ENCODE measurements around the gene ALG8. TPM values are rescaled to one million over a fixed set of nuclear protein-coding genes. Genes with fewer than 3 reads are reported as not detected.
"Not testable (repeated sequence)": the region's sequence is repeated elsewhere in the genome, so short reads cannot be mapped to it uniquely, and the experiment has no call there.

The ALG8 gene
- total RNA-seq, 1 donor from 2014 or later = 27.0 TPM

GRCh38 chr11:78180751-78181150 is 41.3 kb upstream of the ALG8 start:
- intact Hi-C loops (cut with DNase I) = loop anchor here (10.0 kb wide), 1 partner anchor 186 kb away; the partner anchor contains the start of gene INTS4
- H3K27ac ChIP-seq = peak overlapping the region; percentile 21 to 36
- DNase-seq (ENCODE audit: low spot score in 2 of 2) = no peak
- peaks cover 8 to 9% of the 10 kb centered on the region in 2 donors for H3K36me3 ChIP-seq
- H3K4me3 ChIP-seq = no peak overlapping the region
- no peak for TF ChIP-seq CTCF (IDR thresholded peaks at IDR 0.05)
- no peaks in the 10 kb centered on the region for H3K9me3 ChIP-seq
- H3K27me3 ChIP-seq = no peaks in the 10 kb centered on the region
- H3K4me1 ChIP-seq = peaks cover 0 to 7% of the 10 kb centered on the region in 2 donors

DNA sequence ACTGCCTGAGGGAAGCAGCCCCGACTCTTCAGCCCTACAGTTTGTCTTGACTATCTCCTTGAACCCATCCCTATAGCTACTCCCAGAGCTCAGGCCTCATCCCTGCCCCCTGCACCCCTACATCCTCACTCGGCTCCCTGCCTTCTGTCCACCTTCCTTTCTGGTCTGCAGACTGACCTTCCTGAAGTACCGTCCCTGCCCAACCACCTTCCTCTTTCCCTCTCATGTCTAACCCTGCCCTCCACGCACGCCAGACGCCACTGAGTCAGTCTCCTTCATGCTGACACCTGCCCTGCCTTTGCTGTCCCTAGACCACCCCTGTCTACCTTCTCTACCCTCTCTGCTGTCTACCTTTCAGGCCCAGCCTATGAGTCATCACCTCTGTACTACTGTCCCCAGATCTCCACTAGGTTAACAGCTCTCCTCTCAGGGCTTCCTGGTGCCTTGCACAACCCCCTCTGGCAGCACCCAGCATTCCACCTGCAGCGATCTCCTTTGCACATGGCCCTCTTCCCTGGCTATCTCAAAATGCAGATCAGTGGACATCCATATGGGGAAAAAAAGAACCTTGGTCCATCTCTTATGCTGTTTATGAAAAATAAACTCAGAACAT is 40.1 kb upstream of the ALG8 start:
- Histone ChIP-seq H3K36me3 (peaks cover 8 to 9% of the 10 kb centered on the region in 2 donors), H3K4me1 (peaks cover 0 to 7% of the 10 kb centered on the region in 2 donors), H3K27me3 (no peaks in the 10 kb centered on the region), H3K9me3 (no peaks in the 10 kb centered on the region), H3K27ac (peak overlapping the region; percentile 28 to 62), H3K4me3 (no peak overlapping the region)
- intact Hi-C loops (cut with DNase I) = loop anchor here (10.0 kb wide), 1 partner anchor 185 kb away; the partner anchor contains the start of gene INTS4
- no peak for TF ChIP-seq CTCF (IDR thresholded peaks at IDR 0.05)
- no peak for DNase-seq (ENCODE audit: low spot score in 2 of 2)

DNA sequence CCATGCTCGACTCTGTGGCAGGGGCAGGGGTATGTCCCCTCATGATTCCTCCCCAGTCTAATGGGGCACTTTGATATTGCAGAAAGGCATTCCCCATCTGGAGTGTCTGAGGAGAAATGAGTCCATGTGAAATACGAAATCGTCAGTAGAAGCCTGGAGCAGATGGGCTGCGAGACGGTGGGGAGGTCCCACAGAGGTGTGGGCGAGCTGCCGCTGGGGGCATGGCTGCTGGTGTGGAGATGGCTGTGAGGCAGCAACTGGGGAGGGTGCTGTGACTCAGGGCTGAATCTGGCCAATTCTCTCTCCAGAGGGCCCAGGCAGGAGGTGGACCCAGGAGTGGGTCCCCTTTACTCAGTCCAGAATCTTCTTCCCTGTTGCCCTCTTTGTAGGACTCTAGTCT is 37.8 kb upstream of the ALG8 start:
- TF ChIP-seq CTCF (IDR thresholded peaks at IDR 0.05) = no peak
- Histone ChIP-seq H3K27ac (peak overlapping the region; percentile 28 to 33), H3K27me3 (no peaks in the 10 kb centered on the region), H3K4me1 (peaks cover 0 to 7% of the 10 kb centered on the region in 2 donors), H3K4me3 (no peak overlapping the region), H3K9me3 (no peaks in the 10 kb centered on the region), H3K36me3 (peaks cover 26 to 27% of the 10 kb centered on the region in 2 donors)
- DNase-seq (ENCODE audit: low spot score in 2 of 2) = no peak
- intact Hi-C loops (cut with DNase I) = no loop called here

DNA sequence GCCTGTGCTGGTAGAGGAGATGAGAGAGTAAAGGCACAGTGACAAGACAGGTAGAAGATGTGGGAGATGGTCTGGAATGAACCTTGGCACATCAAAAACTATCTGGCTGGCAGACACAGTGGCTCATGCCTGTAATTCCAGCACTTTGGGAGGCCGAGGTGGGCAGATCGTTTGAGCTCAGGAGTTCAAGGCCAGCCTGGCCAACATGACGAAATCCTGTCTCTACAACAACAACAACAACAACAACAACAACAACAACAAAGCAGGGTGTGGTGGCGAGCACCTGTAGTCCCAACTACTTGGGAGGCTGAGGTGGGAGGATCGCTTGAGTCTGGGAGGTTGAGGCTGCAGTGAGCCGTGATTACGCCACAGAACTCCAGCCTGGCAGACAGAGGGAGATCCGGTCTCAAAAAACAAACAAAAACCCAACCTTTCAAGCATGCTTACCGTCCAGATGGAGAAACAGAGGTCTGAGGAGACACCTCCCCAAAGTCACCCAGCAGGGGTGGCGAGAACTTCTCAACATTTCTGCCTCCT is 37.2 kb upstream of the ALG8 start:
- intact Hi-C loops (cut with DNase I) = no loop called here
- peaks cover 0 to 7% of the 10 kb centered on the region in 2 donors for H3K4me1 ChIP-seq
- H3K27ac ChIP-seq = peak overlapping the region; percentile 28 to 33
- H3K4me3 ChIP-seq = no peak overlapping the region
- H3K9me3 ChIP-seq = no peaks in the 10 kb centered on the region
- no peak for DNase-seq (ENCODE audit: low spot score in 2 of 2)
- no peaks in the 10 kb centered on the region for H3K27me3 ChIP-seq
- H3K36me3 ChIP-seq = peaks cover 29 to 30% of the 10 kb centered on the region in 2 donors
- TF ChIP-seq CTCF (IDR thresholded peaks at IDR 0.05) = no peak

- DNase-seq (ENCODE audit: low spot score in 2 of 2); H3K4me3 ChIP-seq; H3K27me3 ChIP-seq; H3K9me3 ChIP-seq; H3K4me1 ChIP-seq; intact Hi-C loops (cut with DNase I): not testable (repeated sequence)
- peak overlapping the region in 1 of 2 donors; percentile 33 for H3K27ac ChIP-seq
- H3K36me3 ChIP-seq = peaks cover 31 to 35% of the 10 kb centered on the region in 2 donors
Observed at GRCh38 chr11:78175862-78176261, 36.4 kb upstream of the ALG8 start.

DNA sequence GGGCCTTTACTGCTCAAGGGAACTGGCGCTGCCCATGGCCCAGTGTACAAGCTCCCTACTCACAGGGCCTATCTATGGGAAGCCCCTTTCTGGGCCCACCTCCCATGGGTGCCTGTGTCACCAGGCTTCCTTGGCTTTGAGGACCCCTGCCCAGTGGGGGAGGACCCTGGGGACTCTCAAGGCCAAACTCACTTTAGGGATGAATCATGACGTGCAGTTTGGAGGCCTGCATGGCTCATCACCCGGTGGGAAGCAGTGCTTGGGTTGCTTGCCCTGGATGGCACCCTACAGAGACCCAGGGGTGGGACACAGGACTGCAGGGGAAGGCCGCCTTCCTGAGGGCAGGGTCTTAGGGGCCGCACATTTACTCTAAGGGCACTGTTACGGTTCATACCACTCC is 32.5 kb upstream of the ALG8 start:
- Histone ChIP-seq H3K36me3 (peaks cover 27 to 29% of the 10 kb centered on the region in 2 donors), H3K4me1 (peaks cover 6 to 32% of the 10 kb centered on the region in 2 donors), H3K27ac (peak overlapping the region; percentile 96), H3K4me3 (no peak overlapping the region), H3K27me3 (no peaks in the 10 kb centered on the region), H3K9me3 (no peaks in the 10 kb centered on the region)
- no peak for DNase-seq (ENCODE audit: low spot score in 2 of 2)
- TF ChIP-seq CTCF (IDR thresholded peaks at IDR 0.05) = no peak
- intact Hi-C loops (cut with DNase I) = no loop called here

All from ascending aorta (tissue), 2 donors.